Mesothelial cell of epicardium (in vitro differentiated cells): Measurements from ENCODE around the gene CRACR2A. TPM values are rescaled to one million over a fixed set of nuclear protein-coding genes. Genes with fewer than 3 reads are reported as not detected.

Source experiments
- DNase-seq, 2 experiments: peaks; one replicate each; pipeline ENCODE4 v3.0.0; 2021; ENCODE audit warnings: low spot score in 2 of 2; ENCODE audit not compliant: unreplicated experiment in 2 of 2
- H3K27ac Mint-ChIP-seq: 2 replicates; pipeline ENCODE4 v1.8.0; 2021; ENCODE audit warnings: mixed read lengths
- H3K27me3 Mint-ChIP-seq: 2 replicates; pipeline ENCODE4 v1.8.0; 2021; ENCODE audit warnings: low read depth, mixed read lengths
- H3K36me3 Mint-ChIP-seq: 2 replicates; pipeline ENCODE4 v1.8.0; 2021; ENCODE audit warnings: mixed read lengths
- H3K4me1 Mint-ChIP-seq: 2 replicates; pipeline ENCODE4 v1.8.0; 2021; ENCODE audit warnings: mixed read lengths
- H3K4me3 Mint-ChIP-seq: 2 replicates; pipeline ENCODE4 v1.8.0; 2021; ENCODE audit warnings: mild to moderate bottlenecking, moderate library complexity, mixed read lengths
- H3K9me3 Mint-ChIP-seq: 2 replicates; pipeline ENCODE4 v1.8.0; 2021; ENCODE audit warnings: mixed read lengths
- total RNA-seq: library from RNA; stranded (reverse); gene quantifications from 3 replicates; pipeline ENCODE4 v1.2.1, GENCODE V29; 2021
- TF ChIP-seq, protein P1 (sequence below): fragments of 200-600 bp; sonication (generic); IDR thresholded peaks from one replicate; pipeline ENCODE4 v1.5.0; 2021; ENCODE audit warnings: antibody characterized with exemption; ENCODE audit not compliant: unreplicated experiment

The CRACR2A gene
- total RNA-seq, 1 donor from 2014 or later = 1.0 TPM

DNA sequence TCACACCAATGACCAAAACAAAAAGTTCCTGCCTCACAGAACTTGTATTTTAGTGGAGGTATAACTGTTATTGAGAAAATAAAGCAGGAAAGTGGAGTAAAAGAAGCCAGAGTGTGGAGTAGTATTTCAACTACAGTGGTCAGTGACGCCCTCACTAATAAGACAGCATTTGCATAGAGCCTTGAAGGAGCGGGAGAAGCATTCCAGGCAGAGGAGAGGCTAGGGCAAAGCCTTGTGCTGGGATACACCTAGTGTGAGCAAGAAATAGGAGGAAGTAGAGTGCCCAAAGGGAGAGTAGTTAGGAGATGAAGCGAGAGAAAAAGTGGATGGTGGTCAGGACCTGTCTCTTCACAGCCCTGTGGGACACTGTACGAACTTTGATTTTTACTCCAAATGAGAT, 107.8 kb downstream of the CRACR2A start:
- H3K27me3 Mint-ChIP-seq = peaks cover 4% of the 10 kb centered on the region
- H3K4me1 Mint-ChIP-seq = no peaks in the 10 kb centered on the region
- no peaks in the 10 kb centered on the region for H3K36me3 Mint-ChIP-seq
- DNase-seq = no peak
- H3K27ac Mint-ChIP-seq = no peak overlapping the region
- TF ChIP-seq, protein P1, sequence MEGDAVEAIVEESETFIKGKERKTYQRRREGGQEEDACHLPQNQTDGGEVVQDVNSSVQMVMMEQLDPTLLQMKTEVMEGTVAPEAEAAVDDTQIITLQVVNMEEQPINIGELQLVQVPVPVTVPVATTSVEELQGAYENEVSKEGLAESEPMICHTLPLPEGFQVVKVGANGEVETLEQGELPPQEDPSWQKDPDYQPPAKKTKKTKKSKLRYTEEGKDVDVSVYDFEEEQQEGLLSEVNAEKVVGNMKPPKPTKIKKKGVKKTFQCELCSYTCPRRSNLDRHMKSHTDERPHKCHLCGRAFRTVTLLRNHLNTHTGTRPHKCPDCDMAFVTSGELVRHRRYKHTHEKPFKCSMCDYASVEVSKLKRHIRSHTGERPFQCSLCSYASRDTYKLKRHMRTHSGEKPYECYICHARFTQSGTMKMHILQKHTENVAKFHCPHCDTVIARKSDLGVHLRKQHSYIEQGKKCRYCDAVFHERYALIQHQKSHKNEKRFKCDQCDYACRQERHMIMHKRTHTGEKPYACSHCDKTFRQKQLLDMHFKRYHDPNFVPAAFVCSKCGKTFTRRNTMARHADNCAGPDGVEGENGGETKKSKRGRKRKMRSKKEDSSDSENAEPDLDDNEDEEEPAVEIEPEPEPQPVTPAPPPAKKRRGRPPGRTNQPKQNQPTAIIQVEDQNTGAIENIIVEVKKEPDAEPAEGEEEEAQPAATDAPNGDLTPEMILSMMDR = no peak
- no peaks in the 10 kb centered on the region for H3K9me3 Mint-ChIP-seq
- no peak overlapping the region for H3K4me3 Mint-ChIP-seq

DNA sequence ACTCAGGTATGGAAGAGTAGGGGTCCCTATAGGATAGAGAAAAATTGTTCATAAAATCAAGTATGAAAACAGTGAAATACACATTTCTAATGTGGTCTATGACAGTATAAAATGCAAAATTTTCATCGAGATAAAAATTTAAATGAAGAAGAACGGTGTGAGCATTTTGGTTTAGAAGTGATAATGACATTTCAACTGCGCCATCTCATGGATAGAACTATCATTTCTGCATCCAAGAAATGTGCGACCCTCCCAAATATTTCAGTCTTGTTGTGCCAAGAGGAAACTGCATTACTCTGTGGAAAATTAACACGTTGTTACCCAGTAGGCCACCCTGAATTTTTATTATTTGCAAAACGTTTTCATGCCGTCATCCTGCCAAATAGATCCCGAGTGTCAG, 108.8 kb downstream of the CRACR2A start:
- TF ChIP-seq, protein P1 = no peak
- Mint-ChIP-seq H3K27ac (no peak overlapping the region), H3K36me3 (no peaks in the 10 kb centered on the region), H3K9me3 (no peaks in the 10 kb centered on the region), H3K27me3 (peaks cover 4% of the 10 kb centered on the region), H3K4me1 (no peaks in the 10 kb centered on the region), H3K4me3 (no peak overlapping the region)
- no peak for DNase-seq

DNA sequence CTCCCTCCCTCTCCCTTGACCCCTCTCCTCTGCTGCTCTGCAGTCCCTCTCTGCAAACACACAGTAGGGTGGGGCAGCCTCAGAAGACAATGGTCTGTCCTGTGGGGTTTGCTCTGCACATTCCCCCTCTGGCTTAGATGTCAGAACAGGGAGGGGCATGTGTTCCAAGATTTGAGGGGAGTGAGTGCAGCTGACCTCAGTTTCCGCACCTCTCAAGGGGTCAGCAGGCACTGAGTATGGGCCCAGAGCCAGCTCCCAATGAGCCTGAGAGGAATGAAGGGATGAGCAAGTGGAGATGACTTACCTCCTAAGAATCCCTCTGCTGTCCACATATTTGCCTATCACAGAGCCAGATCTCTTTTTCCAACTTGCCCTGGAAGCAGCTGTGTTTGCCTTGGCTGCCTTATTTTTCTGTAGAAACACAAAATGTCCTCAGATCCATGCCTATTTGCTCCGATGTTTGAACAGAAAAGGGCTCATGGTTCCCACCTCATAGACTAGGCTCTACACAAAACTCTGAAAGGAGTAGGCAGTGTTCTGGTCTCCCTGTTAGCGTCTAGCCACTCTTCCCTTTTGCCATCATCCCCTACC, 111.4 kb downstream of the CRACR2A start:
- no peak for DNase-seq
- Mint-ChIP-seq H3K9me3 (no peaks in the 10 kb centered on the region), H3K4me1 (no peaks in the 10 kb centered on the region), H3K36me3 (no peaks in the 10 kb centered on the region), H3K4me3 (no peak overlapping the region), H3K27me3 (peaks cover 12% of the 10 kb centered on the region), H3K27ac (no peak overlapping the region)
- TF ChIP-seq, protein P1 = no peak

DNA sequence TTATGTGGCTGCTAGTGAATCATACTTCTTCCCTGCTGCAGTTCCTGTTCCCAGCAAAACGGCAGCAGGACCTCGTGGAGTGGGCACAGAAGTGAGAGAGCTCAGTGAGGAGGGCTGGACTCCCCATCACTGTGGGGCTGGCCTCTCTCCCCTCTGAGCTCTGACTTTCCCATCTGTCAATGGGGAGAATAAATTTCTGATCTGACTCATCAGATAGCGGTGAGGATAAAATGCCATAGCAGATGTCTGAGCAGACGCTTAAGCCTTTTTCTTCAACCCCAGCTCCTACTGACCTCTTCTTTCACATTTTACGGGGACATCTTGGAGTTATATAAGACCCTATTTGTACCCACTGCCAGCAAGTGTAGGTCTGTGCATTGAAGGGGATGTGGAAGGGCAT, 116.6 kb downstream of the CRACR2A start:
- Mint-ChIP-seq H3K9me3 (no peaks in the 10 kb centered on the region), H3K4me3 (no peak overlapping the region), H3K4me1 (no peaks in the 10 kb centered on the region), H3K27me3 (peaks cover 10% of the 10 kb centered on the region), H3K27ac (no peak overlapping the region), H3K36me3 (no peaks in the 10 kb centered on the region)
- DNase-seq = no peak
- TF ChIP-seq, protein P1 = no peak

DNA sequence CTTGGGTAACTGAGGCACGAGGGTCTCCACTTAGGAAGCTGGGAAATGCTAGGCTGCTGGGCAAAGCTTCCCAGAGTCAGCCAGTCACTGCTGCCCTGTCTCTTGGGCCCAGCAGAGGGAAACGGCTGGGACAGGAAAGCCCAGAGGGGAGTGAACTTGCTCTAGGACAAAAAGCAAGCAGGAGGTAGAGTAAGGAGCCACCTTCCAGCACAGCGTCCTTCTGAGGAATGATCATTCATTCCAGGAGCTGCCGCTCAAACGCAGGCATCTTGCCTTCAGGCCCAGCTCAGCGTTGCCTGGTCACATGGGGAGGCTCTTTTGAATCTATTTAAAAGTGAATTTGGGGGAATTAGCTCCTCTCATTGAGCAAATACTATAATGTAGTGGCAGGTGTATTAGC, 118.6 kb downstream of the CRACR2A start:
- H3K9me3 Mint-ChIP-seq = no peaks in the 10 kb centered on the region
- no peak overlapping the region for H3K27ac Mint-ChIP-seq
- no peaks in the 10 kb centered on the region for H3K4me1 Mint-ChIP-seq
- H3K27me3 Mint-ChIP-seq = peaks cover 10% of the 10 kb centered on the region
- TF ChIP-seq, protein P1 = no peak
- no peaks in the 10 kb centered on the region for H3K36me3 Mint-ChIP-seq
- no peak for DNase-seq
- no peak overlapping the region for H3K4me3 Mint-ChIP-seq

DNA sequence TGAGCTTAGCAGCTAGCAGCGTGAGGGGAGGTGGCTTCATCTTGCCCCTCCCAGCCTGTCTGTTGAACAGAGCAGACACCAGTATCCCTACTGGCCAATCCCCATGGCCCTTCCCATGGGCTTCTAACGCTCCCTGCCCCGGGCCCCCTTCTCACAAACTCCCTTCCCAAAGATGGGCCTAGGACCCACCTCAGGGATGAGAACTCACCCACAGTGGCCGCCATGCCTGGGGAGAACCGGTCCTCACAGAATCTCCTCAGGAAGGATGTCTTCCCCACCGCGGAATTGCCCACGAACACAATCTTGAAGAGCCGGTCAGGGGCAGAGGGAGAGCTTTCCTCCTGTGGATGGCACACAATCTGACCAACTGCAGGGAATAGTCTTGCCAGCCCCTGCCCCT, 119.5 kb downstream of the CRACR2A start:
- no peaks in the 10 kb centered on the region for H3K4me1 Mint-ChIP-seq
- H3K27me3 Mint-ChIP-seq = peaks cover 3% of the 10 kb centered on the region
- no peak overlapping the region for H3K4me3 Mint-ChIP-seq
- DNase-seq = no peak
- no peaks in the 10 kb centered on the region for H3K36me3 Mint-ChIP-seq
- no peaks in the 10 kb centered on the region for H3K9me3 Mint-ChIP-seq
- TF ChIP-seq, protein P1 = no peak
- H3K27ac Mint-ChIP-seq = no peak overlapping the region
